Measurements from ENCODE around the gene RBMS2. TPM values are rescaled to one million over a fixed set of nuclear protein-coding genes. Genes with fewer than 3 reads are reported as not detected.

The RBMS2 gene
- total RNA-seq, 1 donor from 2014 or later = 129 TPM

DNA sequence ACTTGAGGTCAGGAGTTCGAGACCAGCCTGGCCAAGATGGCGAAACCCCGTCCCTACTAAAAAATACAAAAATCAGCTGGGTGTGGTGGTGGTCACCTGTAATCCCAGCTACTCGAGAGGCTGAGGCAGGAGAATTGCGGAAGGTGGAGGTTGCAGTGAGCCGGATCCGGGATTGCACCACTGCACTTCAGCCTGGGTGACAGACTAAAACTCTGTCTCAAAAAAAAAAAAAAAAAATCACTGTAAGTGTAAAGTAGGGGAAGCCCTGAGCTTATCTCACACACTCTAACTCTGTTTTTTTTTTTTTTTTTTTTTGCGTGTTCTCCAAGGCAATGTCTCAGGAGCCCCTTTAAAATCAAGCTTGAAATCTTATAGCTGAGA, 421 bp upstream of the RBMS2 start:
- peaks cover 65% of the 10 kb centered on the region for H3K4me1 ChIP-seq

DNA sequence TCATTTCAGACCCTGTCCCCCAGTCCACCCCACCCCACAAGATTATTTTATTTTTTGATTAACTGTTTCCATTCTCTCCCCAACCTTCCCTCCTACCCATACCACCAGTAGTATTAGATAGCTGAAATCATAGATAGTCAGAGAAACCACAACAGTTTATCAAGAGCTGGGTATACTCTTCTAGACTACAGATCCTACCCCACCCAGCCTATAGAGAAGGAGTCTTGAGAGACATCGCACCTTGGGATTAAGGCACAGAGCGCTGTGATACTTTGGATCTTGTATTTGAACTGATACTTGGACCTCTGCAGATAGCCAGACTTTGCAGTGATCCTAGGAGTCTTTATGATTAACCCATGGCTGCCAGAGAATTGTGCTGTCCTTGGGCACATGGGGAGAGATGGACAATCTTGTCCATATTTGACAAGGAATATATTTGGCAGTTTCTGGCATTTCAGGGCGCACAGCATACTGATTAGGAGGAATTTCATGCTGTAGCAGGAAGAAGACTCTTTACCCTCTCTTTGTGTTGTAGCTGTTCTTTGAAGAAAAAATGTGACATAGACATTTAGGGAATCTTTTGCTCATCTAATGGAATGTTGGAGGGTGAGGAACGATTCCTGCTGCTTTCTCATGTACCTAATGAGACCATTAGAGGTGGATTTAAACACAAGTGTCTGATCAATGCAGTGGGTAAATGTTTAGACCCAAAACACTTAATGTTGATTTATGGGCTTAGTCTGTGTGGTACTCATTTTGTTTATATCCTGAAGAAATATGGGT, 982 bp downstream of the RBMS2 start:
- peak overlapping the region; percentile 83 for H3K27ac ChIP-seq
- peaks cover 77% of the 10 kb centered on the region for H3K4me1 ChIP-seq
- peak overlapping the region; percentile 56 for H3K4me3 ChIP-seq
- ATAC-seq (no peak), DNase-seq (no peak)
- TF ChIP-seq, protein P1, sequence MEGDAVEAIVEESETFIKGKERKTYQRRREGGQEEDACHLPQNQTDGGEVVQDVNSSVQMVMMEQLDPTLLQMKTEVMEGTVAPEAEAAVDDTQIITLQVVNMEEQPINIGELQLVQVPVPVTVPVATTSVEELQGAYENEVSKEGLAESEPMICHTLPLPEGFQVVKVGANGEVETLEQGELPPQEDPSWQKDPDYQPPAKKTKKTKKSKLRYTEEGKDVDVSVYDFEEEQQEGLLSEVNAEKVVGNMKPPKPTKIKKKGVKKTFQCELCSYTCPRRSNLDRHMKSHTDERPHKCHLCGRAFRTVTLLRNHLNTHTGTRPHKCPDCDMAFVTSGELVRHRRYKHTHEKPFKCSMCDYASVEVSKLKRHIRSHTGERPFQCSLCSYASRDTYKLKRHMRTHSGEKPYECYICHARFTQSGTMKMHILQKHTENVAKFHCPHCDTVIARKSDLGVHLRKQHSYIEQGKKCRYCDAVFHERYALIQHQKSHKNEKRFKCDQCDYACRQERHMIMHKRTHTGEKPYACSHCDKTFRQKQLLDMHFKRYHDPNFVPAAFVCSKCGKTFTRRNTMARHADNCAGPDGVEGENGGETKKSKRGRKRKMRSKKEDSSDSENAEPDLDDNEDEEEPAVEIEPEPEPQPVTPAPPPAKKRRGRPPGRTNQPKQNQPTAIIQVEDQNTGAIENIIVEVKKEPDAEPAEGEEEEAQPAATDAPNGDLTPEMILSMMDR (IDR thresholded peaks at IDR 0.05) = no peak
- no peaks in the 10 kb centered on the region for H3K9me3 ChIP-seq
- intact Hi-C loops (cut with DNase I) = no loop called here
- H3K36me3 ChIP-seq = no peaks in the 10 kb centered on the region
- H3K27me3 ChIP-seq (ENCODE audit: low read depth) = no peaks in the 10 kb centered on the region

More for the DNA sequence above, 421 bp upstream of the RBMS2 start:
- TF ChIP-seq, protein P1 (IDR thresholded peaks at IDR 0.05) = no peak
- peak; percentile 59 to 70 for ATAC-seq
- Histone ChIP-seq H3K27me3 (ENCODE audit: low read depth) (no peaks in the 10 kb centered on the region), H3K27ac (peak overlapping the region; percentile 83), H3K9me3 (no peaks in the 10 kb centered on the region), H3K36me3 (no peaks in the 10 kb centered on the region), H3K4me3 (peak overlapping the region; percentile 56)
- intact Hi-C loops (cut with DNase I) = no loop called here
- DNase-seq = peak; percentile 74

DNA sequence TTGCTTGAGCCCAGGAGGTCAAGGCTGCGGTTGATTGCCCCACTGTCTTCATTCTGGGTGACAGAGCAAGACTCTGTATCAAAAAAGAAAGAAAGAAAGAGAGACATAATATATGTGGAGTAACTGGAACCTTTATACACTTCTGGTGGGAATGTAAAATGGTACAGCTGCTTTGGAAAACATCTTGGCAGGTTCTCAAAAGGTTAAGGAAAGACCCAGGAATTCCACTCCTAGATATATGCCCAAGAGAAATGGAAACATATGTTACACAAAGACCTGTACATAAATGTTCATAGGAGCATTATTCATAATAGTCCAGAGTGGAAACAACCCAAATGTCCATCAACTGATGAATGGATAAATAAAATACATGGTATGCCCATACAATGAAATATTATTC, 7.2 kb downstream of the RBMS2 start:
- no peak for ATAC-seq
- no peaks in the 10 kb centered on the region for H3K9me3 ChIP-seq
- intact Hi-C loops (cut with DNase I) = no loop called here
- peaks cover 5% of the 10 kb centered on the region for H3K36me3 ChIP-seq
- H3K27ac ChIP-seq = no peak overlapping the region
- DNase-seq = no peak
- H3K27me3 ChIP-seq (ENCODE audit: low read depth) = no peaks in the 10 kb centered on the region
- H3K4me1 ChIP-seq = peaks cover 79% of the 10 kb centered on the region
- H3K4me3 ChIP-seq = no peak overlapping the region
- TF ChIP-seq, protein P1 (IDR thresholded peaks at IDR 0.05) = no peak

DNA sequence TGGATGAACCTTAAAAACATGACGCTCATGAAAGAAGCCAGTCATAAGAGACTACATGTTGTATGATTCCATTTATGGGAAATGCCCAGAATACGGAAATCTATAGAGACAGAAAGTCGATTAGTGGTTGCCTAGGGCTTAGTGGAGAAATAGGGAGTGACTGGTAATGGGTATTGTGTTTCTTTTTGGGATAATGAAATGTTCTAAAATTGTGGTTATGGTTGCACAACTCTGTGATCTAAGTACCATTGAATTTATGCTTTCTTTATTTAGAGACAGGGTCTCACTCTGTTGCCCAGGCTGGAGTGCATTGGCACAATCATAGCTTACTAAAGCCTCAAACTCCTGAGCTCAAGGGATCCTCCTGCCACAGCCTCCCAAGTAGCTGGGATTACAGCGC, 8.0 kb downstream of the RBMS2 start:
- peak overlapping the region; percentile 33 for H3K27ac ChIP-seq
- H3K27me3 ChIP-seq (ENCODE audit: low read depth) = no peaks in the 10 kb centered on the region
- TF ChIP-seq, protein P1 (IDR thresholded peaks at IDR 0.05) = no peak
- H3K36me3 ChIP-seq = peaks cover 5% of the 10 kb centered on the region
- ATAC-seq (no peak), DNase-seq (no peak)
- H3K4me1 ChIP-seq = peaks cover 74% of the 10 kb centered on the region
- no peaks in the 10 kb centered on the region for H3K9me3 ChIP-seq
- intact Hi-C loops (cut with DNase I) = no loop called here
- H3K4me3 ChIP-seq = no peak overlapping the region

DNA sequence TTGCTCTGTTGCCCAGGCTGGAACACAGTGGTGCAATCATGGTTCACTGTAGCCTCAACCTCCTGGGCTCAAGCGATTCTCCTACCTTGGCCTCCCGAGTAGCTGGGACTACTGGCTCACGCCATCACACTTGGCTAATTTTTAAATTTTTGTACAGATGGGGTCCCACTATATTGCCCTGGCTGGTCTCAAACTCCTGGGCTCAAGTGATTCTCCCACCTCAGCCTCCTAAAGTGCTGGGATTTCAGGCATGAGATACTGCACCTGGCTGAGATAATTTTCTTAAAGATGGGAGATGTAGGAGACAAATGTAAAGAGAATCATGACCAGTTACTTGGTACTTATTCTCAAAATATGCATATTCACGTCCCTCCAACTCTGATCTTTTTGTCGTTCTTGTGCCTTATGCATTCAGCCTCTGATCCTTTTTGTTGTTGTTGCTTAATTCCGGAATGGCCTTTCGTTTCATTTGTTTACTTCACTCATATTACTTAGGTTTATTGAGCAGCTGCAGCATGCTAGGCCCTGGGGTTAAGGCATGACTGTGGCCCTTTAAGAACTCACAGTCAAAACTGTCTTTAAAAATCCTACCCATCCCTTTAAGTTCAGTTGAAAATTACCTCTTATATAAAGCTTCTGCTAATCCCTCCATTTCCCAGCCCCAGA, 8.9 kb downstream of the RBMS2 start:
- H3K36me3 ChIP-seq = peaks cover 5% of the 10 kb centered on the region
- no peaks in the 10 kb centered on the region for H3K9me3 ChIP-seq
- intact Hi-C loops (cut with DNase I) = no loop called here
- DNase-seq (no peak), ATAC-seq (no peak)
- TF ChIP-seq, protein P1 (IDR thresholded peaks at IDR 0.05) = no peak
- H3K4me1 ChIP-seq = peaks cover 68% of the 10 kb centered on the region
- no peak overlapping the region for H3K4me3 ChIP-seq
- no peaks in the 10 kb centered on the region for H3K27me3 ChIP-seq (ENCODE audit: low read depth)
- H3K27ac ChIP-seq = peak overlapping the region; percentile 31
